Endothelial cell of umbilical vein (primary cell): ENCODE results near the gene MYH7. TPM values are rescaled to one million over a fixed set of nuclear protein-coding genes. Genes with fewer than 3 reads are reported as not detected.

Experiments
- BruUV-seq: library from RNA; stranded (reverse); fragments of 400-500 nt; replicated peaks from 2 replicates; lab custom pipeline; 2021; lab: Mats Ljungman, UMichigan
- CTCF ChIA-PET: fragments of 300-600, 350-600 bp; sonication (Branson Sonifier 250); formaldehyde crosslinking; loops from one replicate; lab custom pipeline; 2021; ENCODE audit warnings: antibody characterized with exemption, inconsistent platforms; lab: Charles Lee
- POLR2A ChIA-PET: fragments of 300-600, 350-600 bp; sonication (Branson Sonifier 250); formaldehyde crosslinking; loops from one replicate; lab custom pipeline; 2021; ENCODE audit warnings: antibody characterized with exemption, inconsistent platforms; lab: Charles Lee
- DNase-seq: peaks from one replicate; pipeline ENCODE4 v3.0.0-alpha.2; 2011; ENCODE audit warnings: low read depth, low spot score
- FAIRE-seq: peaks from 2 replicates; lab custom pipeline; 2011; peaks lifted over from hg19 to GRCh38; lab: Jason Lieb, UNC
- H2AFZ ChIP-seq: 2 replicates; pipeline ENCODE4 v1.6.0; 2012; ENCODE audit warnings: low read depth, low read length, control low read depth, inconsistent platforms
- H3K27ac ChIP-seq: 2 replicates; pipeline ENCODE4 v1.5.1; 2011; ENCODE audit warnings: low read depth, mild to moderate bottlenecking, control low read depth, low read length, moderate library complexity; ENCODE audit not compliant: insufficient read depth
- H3K27me3 ChIP-seq, 2 experiments: 2 replicates each; pipeline versions ENCODE4 v1.6.0 to v1.6.1; 2011; ENCODE audit warnings: low read length in 2 of 2, mixed read lengths in 1 of 2; ENCODE audit not compliant: control insufficient read depth in 2 of 2, insufficient read depth in 2 of 2
- H3K36me3 ChIP-seq, 2 experiments: 2 replicates in 1 of 2; 3 replicates in 1 of 2; pipeline ENCODE4 v1.5.1; 2011; ENCODE audit warnings: low read length in 2 of 2, mild to moderate bottlenecking in 1 of 2, moderate library complexity in 1 of 2; ENCODE audit not compliant: control insufficient read depth in 2 of 2, insufficient read depth in 2 of 2; ENCODE audit errors: extremely low read depth in 1 of 2
- H3K4me1 ChIP-seq: 3 replicates; pipeline ENCODE4 v1.5.1; 2011; ENCODE audit warnings: mild to moderate bottlenecking, low read length; ENCODE audit not compliant: control insufficient read depth, insufficient read depth; ENCODE audit errors: extremely low read depth
- H3K4me2 ChIP-seq: 2 replicates; pipeline ENCODE4 v1.6.1; 2011; ENCODE audit warnings: low read length, control low read depth, mixed read lengths; ENCODE audit not compliant: insufficient read depth
- H3K4me3 ChIP-seq, 3 experiments: fragments of 200-600 bp in 1 of 3; sonication (generic), shearing (Covaris generic) in 1 of 3; replicated peaks in 1 of 3; 2 replicates each; pipeline ENCODE4 v1.5.1; 2011 to 2016; ENCODE audit warnings: control low read depth in 3 of 3, low read length in 3 of 3, mild to moderate bottlenecking in 2 of 3, inconsistent platforms in 1 of 3, low read depth in 1 of 3, moderate library complexity in 1 of 3; ENCODE audit not compliant: insufficient read depth in 1 of 3
- H3K79me2 ChIP-seq: 2 replicates; pipeline ENCODE4 v1.6.0; 2012; ENCODE audit warnings: low read length, inconsistent platforms; ENCODE audit not compliant: control insufficient read depth, insufficient read depth
- H3K9ac ChIP-seq: replicated peaks from 2 replicates; pipeline ENCODE3; 2011; ENCODE audit warnings: low read length, control low read depth; ENCODE audit not compliant: insufficient read depth; ENCODE audit errors: extremely low read depth
- H3K9me1 ChIP-seq: replicated peaks from 3 replicates; pipeline ENCODE4 v1.6.0; 2011; ENCODE audit warnings: mild to moderate bottlenecking, low read length; ENCODE audit not compliant: control insufficient read depth, insufficient read depth; ENCODE audit errors: extremely low read depth
- H3K9me3 ChIP-seq: replicated peaks from 2 replicates; pipeline ENCODE4 v1.5.1; 2012; ENCODE audit warnings: low read length, inconsistent platforms; ENCODE audit not compliant: control insufficient read depth, insufficient read depth
- H4K20me1 ChIP-seq: replicated peaks from 2 replicates; pipeline ENCODE3; 2011; ENCODE audit warnings: mild to moderate bottlenecking, low read length; ENCODE audit not compliant: control insufficient read depth, insufficient read depth; ENCODE audit errors: extremely low read depth
- EZH2 ChIP-seq: IDR thresholded peaks from 2 replicates; pipeline ENCODE4 v1.6.1; 2012; ENCODE audit warnings: borderline replicate concordance, low read depth, mild to moderate bottlenecking, moderate library complexity, low read length, inconsistent platforms; ENCODE audit not compliant: severe bottlenecking
- FOS ChIP-seq: IDR thresholded peaks from 2 replicates; pipeline ENCODE4 v1.6.1; 2011; ENCODE audit warnings: mild to moderate bottlenecking, low read length, moderate library complexity, borderline replicate concordance; ENCODE audit not compliant: insufficient read depth
- GATA2 ChIP-seq: IDR thresholded peaks from 2 replicates; pipeline ENCODE4 v1.7.0; 2011; ENCODE audit warnings: low read depth, mild to moderate bottlenecking, moderate library complexity, mixed read lengths, low read length; ENCODE audit not compliant: insufficient read length, insufficient read depth
- JUN ChIP-seq: IDR thresholded peaks from 2 replicates; pipeline ENCODE4 v1.6.1; 2011; ENCODE audit warnings: borderline replicate concordance, low read depth; ENCODE audit not compliant: insufficient read length, insufficient read depth
- MYC ChIP-seq: IDR thresholded peaks from one replicate; pipeline ENCODE4 v1.6.1; 2011; ENCODE audit warnings: mild to moderate bottlenecking, low read depth, low read length
- POLR2A ChIP-seq: IDR thresholded peaks from 2 replicates; pipeline ENCODE4 v1.6.1; 2012; ENCODE audit warnings: low read depth, mild to moderate bottlenecking, control low read depth, low read length
- POLR2AphosphoS5 ChIP-seq: IDR thresholded peaks from 2 replicates; pipeline ENCODE4 v1.6.1; 2012; ENCODE audit warnings: low read depth, mild to moderate bottlenecking, control low read depth, low read length, moderate library complexity; ENCODE audit not compliant: insufficient read depth
- dilution Hi-C: fragments of 300-500 bp; cut with MboI; formaldehyde crosslinking; loops from one replicate; pipeline ENCODE4 v1.15.0; 2019; ENCODE audit warnings: low sequenced_read_pairs; ENCODE audit not compliant: extremely low pct_ligation_motif_present
- intact Hi-C: fragments of 100-400 bp; cut with micrococcal nuclease; formaldehyde crosslinking; loops from one replicate; pipeline ENCODE4 v1.10.0; 2022
- polyA plus RNA-seq, 4 experiments: library from polyadenylated mRNA; depleted of rRNA in 3 of 4; stranded (reverse) in 3 of 4; unstranded in 1 of 4; fragments of >200 nt; gene quantifications; 2 replicates each; pipeline versions ENCODE4 v1.2.1 to v1.2.3, GENCODE V29; 2011 to 2012; ENCODE audit warnings: missing spikeins in 1 of 4
- total RNA-seq: library from RNA; stranded (reverse); gene quantifications from 2 replicates; pipeline ENCODE4 v1.2.3, GENCODE V29; 2021
- TF ChIP-seq, protein P1 (sequence below): IDR thresholded peaks from 2 replicates; pipeline ENCODE4 v1.6.1; 2011; ENCODE audit not compliant: insufficient read depth, insufficient read length
- TF ChIP-seq, protein P2 (sequence below), 2 donors: IDR thresholded peaks; 1 replicate in 1 of 2; 2 replicates in 1 of 2; pipeline ENCODE4 v1.5.1; 2011; ENCODE audit warnings: low read length in 2 of 2, mild to moderate bottlenecking in 2 of 2, moderate library complexity in 2 of 2, control low read depth in 1 of 2, inconsistent platforms in 1 of 2, low read depth in 1 of 2; ENCODE audit not compliant: insufficient read depth in 1 of 2; ENCODE audit errors: extremely low read depth in 1 of 2

Gene MYH7
- total and polyA plus RNA-seq, 2 donors (not counting 3 experiments of a cell fraction or from before 2014, with no cell fraction given): not detected

DNA sequence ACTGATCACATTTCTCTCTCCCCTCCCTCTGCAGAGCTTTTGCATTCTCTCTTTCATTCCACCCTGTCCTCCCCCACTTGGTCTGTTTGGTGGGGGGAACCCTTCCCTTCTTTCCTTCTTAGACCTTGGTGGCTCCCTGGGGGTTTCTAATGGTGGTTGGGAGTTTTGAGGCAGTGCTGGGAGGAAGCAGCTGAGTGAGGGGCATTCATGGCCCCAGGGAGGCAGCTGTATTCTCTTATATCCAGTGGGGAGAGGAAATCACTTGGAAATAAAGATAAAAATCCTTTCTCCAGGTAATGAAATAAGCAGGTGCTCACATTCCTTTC, 47.3 kb upstream of the MYH7 start:
- H3K9me3 ChIP-seq: no peaks in the 10 kb centered on the region
- intact Hi-C loops: no loop called here
- POLR2A ChIA-PET: no interaction called here
- DNase-seq (no peak), FAIRE-seq (no peak)
- H3K4me1 ChIP-seq: no peaks in the 10 kb centered on the region
- no peak overlapping the region for H3K4me2 ChIP-seq
- H2AFZ ChIP-seq: no peak overlapping the region
- peaks cover 0 to 6% of the 10 kb centered on the region in 2 experiments for H3K36me3 ChIP-seq
- no peaks in the 10 kb centered on the region for H3K9me1 ChIP-seq
- H3K27ac ChIP-seq: no peak overlapping the region
- BruUV-seq: no TSS peak
- no peak overlapping the region for H3K9ac ChIP-seq
- H3K79me2 ChIP-seq: no peaks in the 10 kb centered on the region
- TF ChIP-seq MYC (no peak), POLR2AphosphoS5 (no peak), FOS (no peak), JUN (no peak), GATA2 (no peak), POLR2A (no peak), EZH2 (no peak)
- TF ChIP-seq, protein P1, sequence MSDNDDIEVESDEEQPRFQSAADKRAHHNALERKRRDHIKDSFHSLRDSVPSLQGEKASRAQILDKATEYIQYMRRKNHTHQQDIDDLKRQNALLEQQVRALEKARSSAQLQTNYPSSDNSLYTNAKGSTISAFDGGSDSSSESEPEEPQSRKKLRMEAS: no peak
- TF ChIP-seq, protein P2, sequence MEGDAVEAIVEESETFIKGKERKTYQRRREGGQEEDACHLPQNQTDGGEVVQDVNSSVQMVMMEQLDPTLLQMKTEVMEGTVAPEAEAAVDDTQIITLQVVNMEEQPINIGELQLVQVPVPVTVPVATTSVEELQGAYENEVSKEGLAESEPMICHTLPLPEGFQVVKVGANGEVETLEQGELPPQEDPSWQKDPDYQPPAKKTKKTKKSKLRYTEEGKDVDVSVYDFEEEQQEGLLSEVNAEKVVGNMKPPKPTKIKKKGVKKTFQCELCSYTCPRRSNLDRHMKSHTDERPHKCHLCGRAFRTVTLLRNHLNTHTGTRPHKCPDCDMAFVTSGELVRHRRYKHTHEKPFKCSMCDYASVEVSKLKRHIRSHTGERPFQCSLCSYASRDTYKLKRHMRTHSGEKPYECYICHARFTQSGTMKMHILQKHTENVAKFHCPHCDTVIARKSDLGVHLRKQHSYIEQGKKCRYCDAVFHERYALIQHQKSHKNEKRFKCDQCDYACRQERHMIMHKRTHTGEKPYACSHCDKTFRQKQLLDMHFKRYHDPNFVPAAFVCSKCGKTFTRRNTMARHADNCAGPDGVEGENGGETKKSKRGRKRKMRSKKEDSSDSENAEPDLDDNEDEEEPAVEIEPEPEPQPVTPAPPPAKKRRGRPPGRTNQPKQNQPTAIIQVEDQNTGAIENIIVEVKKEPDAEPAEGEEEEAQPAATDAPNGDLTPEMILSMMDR (IDR thresholded peaks at IDR 0.05; ENCODE audit: extremely low read depth in 1 of 2, insufficient read depth in 1 of 2, low read depth in 1 of 2, low read length in 2 of 2): no peak
- no peaks in the 10 kb centered on the region for H3K27me3 ChIP-seq
- CTCF ChIA-PET: interaction anchor here (15.7 kb wide), 1 partner anchor 77 kb away, joined by 416 read pairs; the partner anchor contains the start of gene THTPA
- no peak overlapping the region for H3K4me3 ChIP-seq
- dilution Hi-C loops: no loop called here
- H4K20me1 ChIP-seq: peaks cover 2% of the 10 kb centered on the region
